ENCODE results near the gene MPRIP. TPM values are rescaled to one million over a fixed set of nuclear protein-coding genes. Genes with fewer than 3 reads are reported as not detected.

Gene MPRIP
- total RNA-seq, 1 donor from 2014 or later = 102 TPM

GRCh38 chr17:17147821-17148220 is 105.6 kb downstream of the MPRIP start:
- no peak for DNase-seq (ENCODE audit: low read depth)
- H3K4me3 ChIP-seq (ENCODE audit: low read depth, low read length) = no peak overlapping the region
- TF ChIP-seq CTCF (conservative IDR thresholded peaks at IDR 0.05; ENCODE audit: low read depth, low read length) = no peak

GRCh38 chr17:17149520-17150447 is 107.5 kb downstream of the MPRIP start:
- TF ChIP-seq CTCF (conservative IDR thresholded peaks at IDR 0.05; ENCODE audit: low read depth, low read length) = no peak
- no peak for DNase-seq (ENCODE audit: low read depth)
- H3K4me3 ChIP-seq (ENCODE audit: low read depth, low read length) = no peak overlapping the region

- H3K4me3 ChIP-seq (ENCODE audit: low read depth, low read length) = no peak overlapping the region
- DNase-seq (ENCODE audit: low read depth) = no peak
- TF ChIP-seq CTCF (conservative IDR thresholded peaks at IDR 0.05; ENCODE audit: low read depth, low read length) = no peak
Measured at GRCh38 chr17:17150448-17150800, 108.2 kb downstream of the MPRIP start.

GRCh38 chr17:17151055-17151454 is 108.8 kb downstream of the MPRIP start:
- H3K4me3 ChIP-seq (ENCODE audit: low read depth, low read length) = no peak overlapping the region
- peak; percentile 37 for DNase-seq (ENCODE audit: low read depth)
- TF ChIP-seq CTCF (conservative IDR thresholded peaks at IDR 0.05; ENCODE audit: low read depth, low read length) = no peak

- no peak overlapping the region for H3K4me3 ChIP-seq (ENCODE audit: low read depth, low read length)
- TF ChIP-seq CTCF (conservative IDR thresholded peaks at IDR 0.05; ENCODE audit: low read depth, low read length) = no peak
- peak; percentile 25 for DNase-seq (ENCODE audit: low read depth)
Measured at GRCh38 chr17:17151541-17151940, 109.3 kb downstream of the MPRIP start.

GRCh38 chr17:17151962-17152361 is 109.7 kb downstream of the MPRIP start:
- DNase-seq (ENCODE audit: low read depth) = peak; percentile 55
- no peak overlapping the region for H3K4me3 ChIP-seq (ENCODE audit: low read depth, low read length)
- no peak for TF ChIP-seq CTCF (conservative IDR thresholded peaks at IDR 0.05; ENCODE audit: low read depth, low read length)

GRCh38 chr17:17152385-17152784 is 110.1 kb downstream of the MPRIP start:
- no peak for DNase-seq (ENCODE audit: low read depth)
- no peak for TF ChIP-seq CTCF (conservative IDR thresholded peaks at IDR 0.05; ENCODE audit: low read depth, low read length)
- no peak overlapping the region for H3K4me3 ChIP-seq (ENCODE audit: low read depth, low read length)

All from epithelial cell of proximal tubule (primary cell).